ENCODE results near the gene JAGN1. TPM values are rescaled to one million over a fixed set of nuclear protein-coding genes. Genes with fewer than 3 reads are reported as not detected.
"Not testable (repeated sequence)": the region's sequence is repeated elsewhere in the genome, so short reads cannot be mapped to it uniquely, and the experiment has no call there.

The JAGN1 gene
- total RNA-seq, 4 donors from 2014 or later, result 24.7 to 40.8 (median 33.3) TPM

GRCh38 chr3:9846931-9847488 lies 43.4 kb upstream of the JAGN1 start:
- intact Hi-C loops (cut with DNase I), result no loop called here
- WGBS, 2 donors, result 90% methylated on average over 3 of the region's 6 CpGs; no CpG with 5 or more reads in 1 of the 2 donors
- Histone ChIP-seq H3K27ac (no peak overlapping the region), H3K36me3 (peaks cover 0 to 3% (median 0%) of the 10 kb centered on the region in 3 donors), H3K27me3 (no peaks in the 10 kb centered on the region), H3K4me1 (peaks cover 0 to 34% (median 15%) of the 10 kb centered on the region in 3 donors), H3K4me3 (no peak overlapping the region), H3K9me3 (no peaks in the 10 kb centered on the region)
- DNase-seq, result no peak
- no peak for TF ChIP-seq CTCF (IDR thresholded peaks at IDR 0.05)
- TF ChIP-seq POLR2A (IDR thresholded peaks at IDR 0.05), result no peak

- H3K4me3 ChIP-seq; H3K9me3 ChIP-seq; intact Hi-C loops (cut with DNase I); H3K36me3 ChIP-seq; DNase-seq; H3K27ac ChIP-seq; H3K27me3 ChIP-seq: not testable (repeated sequence)
- 46 to 52% methylated on average over 7 to 8 of the region's 9 CpGs for WGBS, 2 donors
- peaks cover 0 to 32% (median 9%) of the 10 kb centered on the region in 3 donors for H3K4me1 ChIP-seq
These were observed 42.5 kb upstream of the JAGN1 start for GRCh38 chr3:9847870-9848269.

GRCh38 chr3:9848860-9849259 lies 41.5 kb upstream of the JAGN1 start:
- not testable (repeated sequence) for DNase-seq

GRCh38 chr3:9851383-9851782 lies 39.0 kb upstream of the JAGN1 start:
- peaks cover 0 to 13% (median 0%) of the 10 kb centered on the region in 3 donors for H3K4me1 ChIP-seq
- H3K36me3 ChIP-seq; H3K27me3 ChIP-seq; DNase-seq; H3K27ac ChIP-seq; intact Hi-C loops (cut with DNase I); H3K4me3 ChIP-seq; H3K9me3 ChIP-seq: not testable (repeated sequence)
- WGBS, 2 donors, result 77 to 83% methylated on average over 4 to 6 of the region's 6 CpGs

More at GRCh38 chr3:9848860-9849259, 41.5 kb upstream of the JAGN1 start:
- H3K27me3 ChIP-seq; intact Hi-C loops (cut with DNase I); H3K9me3 ChIP-seq; H3K4me3 ChIP-seq; H3K36me3 ChIP-seq; H3K27ac ChIP-seq: not testable (repeated sequence)
- H3K4me1 ChIP-seq, result peaks cover 0 to 26% (median 6%) of the 10 kb centered on the region in 3 donors
- 35 to 36% methylated on average over 4 of the region's 4 CpGs for WGBS, 2 donors
- TF ChIP-seq CTCF (IDR thresholded peaks at IDR 0.05), result peak in 5 of 6 experiments; percentile 37 to 64 (median 42)

- intact Hi-C loops (cut with DNase I), result not testable (repeated sequence)
These were observed 38.5 kb upstream of the JAGN1 start for GRCh38 chr3:9851926-9852325.

GRCh38 chr3:9852528-9852927 lies 37.9 kb upstream of the JAGN1 start:
- 90 to 93% methylated on average over 6 of the region's 6 CpGs for WGBS, 2 donors
- Histone ChIP-seq H3K36me3 (no peaks in the 10 kb centered on the region), H3K4me1 (peaks cover 0 to 13% (median 0%) of the 10 kb centered on the region in 3 donors), H3K27me3 (no peaks in the 10 kb centered on the region), H3K9me3 (no peaks in the 10 kb centered on the region), H3K4me3 (no peak overlapping the region), H3K27ac (no peak overlapping the region)
- DNase-seq, result no peak
- intact Hi-C loops (cut with DNase I), result no loop called here
- TF ChIP-seq POLR2A (IDR thresholded peaks at IDR 0.05) (no peak), CTCF (IDR thresholded peaks at IDR 0.05) (no peak)

More at GRCh38 chr3:9851926-9852325, 38.5 kb upstream of the JAGN1 start:
- not testable (repeated sequence) for H3K27me3 ChIP-seq, H3K4me3 ChIP-seq, H3K9me3 ChIP-seq, DNase-seq, H3K36me3 ChIP-seq, H3K27ac ChIP-seq
- peaks cover 0 to 13% (median 0%) of the 10 kb centered on the region in 3 donors for H3K4me1 ChIP-seq
- 33 to 48% methylated on average over 6 of the region's 6 CpGs for WGBS, 2 donors

GRCh38 chr3:9854291-9854940 lies 36.0 kb upstream of the JAGN1 start:
- H3K36me3 ChIP-seq; H3K27ac ChIP-seq; DNase-seq; intact Hi-C loops (cut with DNase I); H3K9me3 ChIP-seq; H3K4me3 ChIP-seq; H3K27me3 ChIP-seq: not testable (repeated sequence)
- WGBS, 2 donors, result 74 to 86% methylated on average over 10 to 11 of the region's 11 CpGs
- peaks cover 0 to 13% (median 0%) of the 10 kb centered on the region in 3 donors for H3K4me1 ChIP-seq
